HL-60 (cell line): ENCODE results near the gene DENND1B.

Experiments
- CTCF ChIP-seq: IDR thresholded peaks from one replicate; pipeline ENCODE4 v1.5.1; 2011; ENCODE audit warnings: low read length, control low read depth, inconsistent platforms; ENCODE audit not compliant: insufficient read depth
- POLR2AphosphoS5 ChIP-seq: IDR thresholded peaks from 2 replicates; pipeline ENCODE4 v1.6.1; 2012; ENCODE audit warnings: low read depth
- REST ChIP-seq: IDR thresholded peaks from 2 replicates; pipeline ENCODE4 v1.6.1; 2012; ENCODE audit warnings: low read depth; ENCODE audit not compliant: insufficient replicate concordance

- TF ChIP-seq POLR2AphosphoS5 (no peak), CTCF (no peak), REST (no peak)
These were observed 21.7 kb upstream of the DENND1B start for GRCh38 chr1:197797010-197797409.
